HG03280 (cell line): ENCODE results near the gene CELSR1.

Source experiments
- ATAC-seq: cut with Tn5 transposase; IDR thresholded peaks from one replicate; pipeline ENCODE4 v1.9.1; 2021; ENCODE audit warnings: mild to moderate bottlenecking, moderate library complexity; ENCODE audit not compliant: unreplicated experiment

Gene CELSR1

GRCh38 chr22:46557736-46558480 lies 20.5 kb upstream of the CELSR1 start:
- no peak for ATAC-seq

GRCh38 chr22:46556775-46557174 lies 19.4 kb upstream of the CELSR1 start:
- ATAC-seq: no peak

- ATAC-seq: no peak
These were observed 15.8 kb upstream of the CELSR1 start for GRCh38 chr22:46553189-46553588.

- ATAC-seq: no peak
These were observed 14.6 kb upstream of the CELSR1 start for GRCh38 chr22:46551996-46552395.

- no peak for ATAC-seq
These were observed 13.9 kb upstream of the CELSR1 start for GRCh38 chr22:46551321-46551720.

- ATAC-seq: no peak
These were observed 12.7 kb upstream of the CELSR1 start for GRCh38 chr22:46549971-46550641.

- ATAC-seq: no peak
These were observed 12.1 kb upstream of the CELSR1 start for GRCh38 chr22:46549563-46549840.

- ATAC-seq: no peak
These were observed 10.4 kb upstream of the CELSR1 start for GRCh38 chr22:46547883-46548244.

- ATAC-seq: no peak
These were observed 9.9 kb upstream of the CELSR1 start for GRCh38 chr22:46547179-46547882.

- ATAC-seq: no peak
These were observed 9.2 kb upstream of the CELSR1 start for GRCh38 chr22:46546466-46547178.

GRCh38 chr22:46545086-46545792 lies 7.8 kb upstream of the CELSR1 start:
- no peak for ATAC-seq

- ATAC-seq: peak; percentile 82
These were observed 4.9 kb upstream of the CELSR1 start for GRCh38 chr22:46542011-46542985.

GRCh38 chr22:46541536-46541935 lies 4.1 kb upstream of the CELSR1 start:
- no peak for ATAC-seq

- no peak for ATAC-seq
These were observed 3.5 kb upstream of the CELSR1 start for GRCh38 chr22:46540874-46541273.

GRCh38 chr22:46539169-46539568 lies 1.7 kb upstream of the CELSR1 start:
- no peak for ATAC-seq

- no peak for ATAC-seq
These were observed 1.4 kb upstream of the CELSR1 start for GRCh38 chr22:46538814-46539160.

GRCh38 chr22:46537946-46538813 lies 760 bp upstream of the CELSR1 start:
- no peak for ATAC-seq

- no peak for ATAC-seq
These were observed 739 bp downstream of the CELSR1 start for GRCh38 chr22:46536537-46537224.
